Tibial artery (tissue), 4 donors: Measurements from ENCODE around the gene NOS3.
A peak's percentile ranks its signal among the peaks of the same experiment; 100 is the strongest.

Experiments used
- DNase-seq, 2 donors: peaks; one replicate each; pipeline ENCODE4 v3.0.0-alpha.2; 2019
- H3K27ac ChIP-seq, 2 donors: fragments of 200-600 bp; sonication (generic) in 1 of 2; 1 replicate in 1 of 2; 2 replicates in 1 of 2; pipeline ENCODE4 v1.5.1; 2018 to 2019; ENCODE audit warnings: mild to moderate bottlenecking in 1 of 2
- H3K27me3 ChIP-seq, 2 donors: fragments of 200-600 bp; sonication (generic) in 1 of 2; one replicate each; pipeline versions ENCODE4 v1.5.1 to v1.6.0; 2016 to 2019
- H3K36me3 ChIP-seq, 3 donors: fragments of 200-600 bp; sonication (generic) in 2 of 3; one replicate each; pipeline ENCODE4 v1.5.1; 2016 to 2019; ENCODE audit warnings: mild to moderate bottlenecking in 2 of 3
- H3K4me1 ChIP-seq, 4 donors: fragments of 200-600 bp; sonication (generic) in 2 of 4; 1 replicate in 3 of 4; 2 replicates in 1 of 4; pipeline ENCODE4 v1.5.1; 2016 to 2019
- H3K4me3 ChIP-seq, 2 donors: fragments of 200-600 bp; sonication (generic) in 1 of 2; 1 replicate in 1 of 2; 2 replicates in 1 of 2; pipeline ENCODE4 v1.5.1; 2018 to 2019; ENCODE audit warnings: mild to moderate bottlenecking in 2 of 2
- H3K9me3 ChIP-seq, 3 donors: fragments of 200-600 bp; sonication (generic) in 1 of 3; one replicate each; pipeline ENCODE4 v1.5.1; 2016 to 2019
- intact Hi-C: fragments of 100-400 bp; cut with DNase I; formaldehyde crosslinking; loops from one replicate; pipeline ENCODE4 v1.15.0; 2023; ENCODE audit warnings: low total_unique reads
- TF ChIP-seq, protein P1 (sequence below), 2 experiments: fragments of 200-600 bp in 1 of 2; fragments of 450-650 bp in 1 of 2; IDR thresholded peaks; one replicate each; pipeline ENCODE4 v1.5.1; 2017 to 2019; ENCODE audit warnings: antibody characterized with exemption in 2 of 2, mild to moderate bottlenecking in 1 of 2, moderate library complexity in 1 of 2

Gene NOS3

GRCh38 chr7:151028131-151028947 is 37.5 kb downstream of the NOS3 start, which contains the start of gene ABCB8:
TSS of gene ABCB8 (plus strand) at chr7:151028450. CDS start at chr7:151028516, 66 bp downstream.
- Histone ChIP-seq H3K27ac (peak within 1 kb of the TSS; percentile 55 to 75), H3K4me3 (peak within 1 kb of the TSS; percentile 67 to 70), H3K36me3 (peaks cover 0 to 15% (median 0%) of the 10 kb centered on the region in 3 donors), H3K9me3 (no peaks in the 10 kb centered on the region), H3K4me1 (peaks cover 0 to 12% (median 4%) of the 10 kb centered on the region in 4 donors), H3K27me3 (peaks cover 0 to 11% of the 10 kb centered on the region in 2 donors)
- TF ChIP-seq, protein P1, sequence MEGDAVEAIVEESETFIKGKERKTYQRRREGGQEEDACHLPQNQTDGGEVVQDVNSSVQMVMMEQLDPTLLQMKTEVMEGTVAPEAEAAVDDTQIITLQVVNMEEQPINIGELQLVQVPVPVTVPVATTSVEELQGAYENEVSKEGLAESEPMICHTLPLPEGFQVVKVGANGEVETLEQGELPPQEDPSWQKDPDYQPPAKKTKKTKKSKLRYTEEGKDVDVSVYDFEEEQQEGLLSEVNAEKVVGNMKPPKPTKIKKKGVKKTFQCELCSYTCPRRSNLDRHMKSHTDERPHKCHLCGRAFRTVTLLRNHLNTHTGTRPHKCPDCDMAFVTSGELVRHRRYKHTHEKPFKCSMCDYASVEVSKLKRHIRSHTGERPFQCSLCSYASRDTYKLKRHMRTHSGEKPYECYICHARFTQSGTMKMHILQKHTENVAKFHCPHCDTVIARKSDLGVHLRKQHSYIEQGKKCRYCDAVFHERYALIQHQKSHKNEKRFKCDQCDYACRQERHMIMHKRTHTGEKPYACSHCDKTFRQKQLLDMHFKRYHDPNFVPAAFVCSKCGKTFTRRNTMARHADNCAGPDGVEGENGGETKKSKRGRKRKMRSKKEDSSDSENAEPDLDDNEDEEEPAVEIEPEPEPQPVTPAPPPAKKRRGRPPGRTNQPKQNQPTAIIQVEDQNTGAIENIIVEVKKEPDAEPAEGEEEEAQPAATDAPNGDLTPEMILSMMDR (IDR thresholded peaks at IDR 0.05) = peak; percentile 50 to 52
- DNase-seq = peak; percentile 99
- intact Hi-C loops = loop anchor here (2.0 kb wide), 1 partner anchor 30 kb away; the partner anchor contains the start of gene SLC4A2

DNA sequence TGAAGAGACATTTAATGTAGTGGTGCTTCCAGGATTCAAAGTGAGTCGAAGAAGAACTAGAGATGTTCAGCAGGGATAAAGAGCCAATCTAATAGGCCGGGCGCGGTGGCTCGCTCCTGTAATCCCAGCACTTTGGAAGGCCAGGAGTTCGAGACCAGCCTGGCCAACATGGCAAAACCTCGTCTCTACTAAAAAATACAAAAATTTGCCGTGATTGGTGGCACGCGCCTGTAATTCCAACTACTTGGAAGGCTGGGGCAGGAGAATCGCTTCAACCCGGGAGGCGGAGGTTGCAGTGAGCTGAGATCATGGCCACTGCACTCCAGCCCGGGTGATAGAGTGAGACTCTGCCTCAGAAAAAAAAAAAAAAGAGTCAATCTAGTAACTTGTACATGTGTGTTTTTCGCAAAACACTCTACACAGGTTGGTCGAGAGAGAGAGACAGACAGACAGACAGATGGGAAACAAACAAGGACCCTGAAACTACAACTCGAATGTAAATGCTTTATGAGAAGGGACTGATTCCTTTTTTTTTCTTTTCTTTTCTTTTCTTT is 38.2 kb downstream of the NOS3 start:
- Histone ChIP-seq H3K27me3 (peaks cover 0 to 4% of the 10 kb centered on the region in 2 donors), H3K36me3 (peaks cover 0 to 22% (median 4%) of the 10 kb centered on the region in 3 donors), H3K4me1 (peaks cover 0 to 12% (median 4%) of the 10 kb centered on the region in 4 donors), H3K27ac (peak overlapping the region; percentile 55 to 75), H3K4me3 (peak overlapping the region; percentile 67 to 70), H3K9me3 (no peaks in the 10 kb centered on the region)
- TF ChIP-seq, protein P1 (IDR thresholded peaks at IDR 0.05) = no peak
- no peak for DNase-seq
- intact Hi-C loops = loop anchor here (2.0 kb wide), 1 partner anchor 30 kb away; the partner anchor contains the start of gene SLC4A2

- intact Hi-C loops = no loop called here
- H3K27ac ChIP-seq = no peak overlapping the region
These were observed 40.2 kb downstream of the NOS3 start for GRCh38 chr7:151031011-151031410.

GRCh38 chr7:151032936-151033863 is 42.4 kb downstream of the NOS3 start:
- Histone ChIP-seq H3K27me3 (no peaks in the 10 kb centered on the region), H3K4me1 (peaks cover 0 to 12% (median 2%) of the 10 kb centered on the region in 4 donors), H3K9me3 (no peaks in the 10 kb centered on the region), H3K4me3 (no peak overlapping the region), H3K27ac (no peak overlapping the region), H3K36me3 (peaks cover 12 to 58% (median 36%) of the 10 kb centered on the region in 3 donors)
- TF ChIP-seq, protein P1 (IDR thresholded peaks at IDR 0.05) = no peak
- DNase-seq = no peak
- intact Hi-C loops = no loop called here

More at GRCh38 chr7:151031011-151031410, 40.2 kb downstream of the NOS3 start:
- no peak for DNase-seq
- TF ChIP-seq, protein P1 (IDR thresholded peaks at IDR 0.05) = no peak
- Histone ChIP-seq H3K9me3 (no peaks in the 10 kb centered on the region), H3K4me3 (no peak overlapping the region), H3K27me3 (no peaks in the 10 kb centered on the region), H3K36me3 (peaks cover 12 to 42% (median 24%) of the 10 kb centered on the region in 3 donors), H3K4me1 (peaks cover 0 to 12% (median 4%) of the 10 kb centered on the region in 4 donors)

- intact Hi-C loops = no loop called here
- Histone ChIP-seq H3K9me3 (no peaks in the 10 kb centered on the region), H3K4me1 (peaks cover 0 to 16% (median 7%) of the 10 kb centered on the region in 4 donors), H3K36me3 (peaks cover 12 to 58% (median 36%) of the 10 kb centered on the region in 3 donors), H3K4me3 (no peak overlapping the region), H3K27me3 (no peaks in the 10 kb centered on the region), H3K27ac (no peak overlapping the region)
- TF ChIP-seq, protein P1 (IDR thresholded peaks at IDR 0.05) = no peak
- DNase-seq = no peak
These were observed 43.0 kb downstream of the NOS3 start for GRCh38 chr7:151033864-151034249.
